Fibroblast of skin of scalp (primary cell): ENCODE measurements around the gene KLF1. TPM values are rescaled to one million over a fixed set of nuclear protein-coding genes. Genes with fewer than 3 reads are reported as not detected.
"Not testable (repeated sequence)": the region's sequence is repeated elsewhere in the genome, so short reads cannot be mapped to it uniquely, and the experiment has no call there.

Experiments used
- DNase-seq: peaks from one replicate; pipeline ENCODE4 v3.0.0-alpha.2; 2013
- polyA plus RNA-seq, 2 experiments: library from polyadenylated mRNA; unstranded; fragments of 120-200 nt; gene quantifications; one replicate each; pipeline ENCODE4 v1.2.1, GENCODE V29; 2013; ENCODE audit not compliant: insufficient read length in 2 of 2

KLF1 gene
- polyA plus RNA-seq (2013, experiment 1 of 2; ENCODE audit: insufficient read length) = not detected
- polyA plus RNA-seq (2013, experiment 2 of 2; ENCODE audit: insufficient read length) = 0.30 TPM

DNA sequence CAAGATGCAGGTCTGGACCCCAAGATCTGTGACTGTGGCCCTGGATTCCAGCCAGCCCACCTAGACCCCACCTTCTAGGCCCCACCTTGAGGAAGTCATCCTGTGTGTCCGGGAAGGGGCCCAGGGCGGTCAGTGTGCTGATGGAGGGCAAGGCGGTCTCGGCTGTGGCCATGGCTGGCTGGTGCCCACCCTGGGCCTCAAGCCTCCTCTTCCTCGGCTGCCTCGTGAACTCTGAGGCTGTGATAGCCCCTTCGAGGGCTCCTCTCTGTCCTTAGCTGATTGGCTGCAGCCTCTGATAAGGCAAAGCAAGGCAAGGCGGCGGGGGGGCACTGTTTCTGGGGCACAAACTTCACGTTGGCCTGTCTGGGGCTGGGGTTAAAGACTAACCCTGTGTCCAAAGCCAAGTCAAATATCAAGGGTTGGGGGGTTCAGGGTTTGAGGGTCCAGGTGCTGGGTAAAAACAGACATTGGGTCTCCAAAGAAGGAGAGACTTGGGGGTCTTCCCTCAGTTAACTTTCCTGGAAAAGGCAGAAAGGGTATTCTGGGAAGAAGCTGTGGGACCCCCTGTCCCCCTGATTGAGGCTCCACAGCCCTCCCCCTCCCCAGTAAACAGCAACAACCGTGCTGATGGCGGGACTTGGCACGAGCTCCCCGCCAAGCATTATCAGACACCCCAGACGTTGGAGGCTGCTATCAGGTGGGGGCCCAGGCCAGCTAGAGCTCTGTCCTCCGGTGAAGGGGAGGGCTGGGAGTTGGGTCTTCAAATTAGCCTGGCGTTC is at the start of gene KLF1:
Gene KLF1, minus strand, starts transcription at position 233 of the 779 bp plus-strand sequence. Its CDS starts 61 bp downstream, at position 172.
- no peak for DNase-seq

DNA sequence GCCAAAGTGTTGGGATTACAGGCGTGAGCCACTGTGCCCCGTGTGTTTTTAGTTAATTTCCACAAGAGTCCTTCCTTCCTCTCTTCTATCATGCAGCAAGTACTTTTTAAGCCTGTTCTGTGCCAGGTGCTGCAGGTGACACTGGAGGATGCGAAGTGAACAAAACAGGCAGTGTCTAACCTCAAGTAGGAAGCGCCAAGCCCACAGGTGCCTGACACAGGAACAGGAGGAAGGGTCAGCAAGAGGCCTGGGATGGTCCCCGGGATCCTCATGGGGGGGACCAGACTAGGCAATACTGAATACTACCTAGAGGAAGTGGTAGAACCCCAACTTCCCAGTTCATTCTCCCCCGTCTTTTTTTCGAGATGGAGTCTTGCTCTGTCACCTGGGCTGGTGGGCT is 49.6 kb upstream of the KLF1 start:
- no peak for DNase-seq

DNA sequence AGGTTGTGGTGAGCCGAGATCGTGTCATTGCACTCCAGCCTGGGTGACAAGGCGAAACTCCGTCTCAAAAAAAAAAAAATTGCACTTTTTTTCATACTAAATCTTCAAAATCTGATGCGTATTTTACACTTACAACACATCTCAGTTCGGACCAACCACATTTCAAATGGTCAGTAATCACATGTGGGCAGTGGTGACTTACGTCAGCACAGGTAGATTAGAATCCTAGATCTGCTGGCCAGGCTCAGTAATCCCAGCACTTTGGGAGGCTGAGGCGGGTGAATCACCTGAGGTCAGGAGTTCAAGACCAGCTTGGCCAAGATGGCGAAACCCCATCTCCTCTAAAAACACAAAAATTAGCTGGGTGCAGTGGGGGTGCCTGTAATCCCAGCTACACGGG is 48.1 kb upstream of the KLF1 start:
- no peak for DNase-seq

DNA sequence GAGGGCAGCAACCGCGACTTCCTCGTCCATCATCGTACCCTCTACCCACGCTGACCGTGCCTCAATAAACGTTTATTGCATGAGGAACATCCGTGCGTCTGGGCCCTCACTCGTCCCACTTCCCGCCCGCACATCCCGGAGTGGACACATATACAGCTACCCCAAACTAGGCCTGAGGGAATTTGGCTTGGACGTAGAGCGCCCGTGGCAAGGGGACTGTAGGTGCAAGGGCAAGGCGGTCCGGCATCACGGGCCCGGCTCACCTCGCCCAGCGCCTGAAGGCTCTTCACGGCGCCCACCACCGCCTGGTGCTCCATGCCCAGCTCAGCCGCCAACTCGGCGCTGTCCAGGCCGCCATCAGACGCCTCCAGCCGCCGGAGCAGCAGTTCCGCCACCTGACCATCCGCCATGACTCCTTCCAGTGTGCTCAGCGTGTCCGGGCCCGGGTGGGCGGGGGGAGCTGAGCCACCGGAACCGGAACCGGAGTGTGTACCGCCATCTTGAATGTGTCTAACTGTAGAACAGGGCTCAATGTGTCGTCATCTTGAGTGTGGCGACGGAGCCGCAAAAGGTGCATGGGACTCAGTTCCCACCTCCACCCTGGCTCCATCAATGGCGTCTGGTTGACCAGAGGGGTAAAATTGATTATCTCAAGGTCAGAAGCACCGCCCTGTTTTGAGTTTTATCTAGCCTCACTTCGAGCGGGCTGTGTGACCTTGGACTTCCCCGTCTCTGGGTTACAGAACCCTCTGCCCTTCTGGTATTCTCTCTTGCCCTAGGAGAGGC is 46.5 kb upstream of the KLF1 start, which contains the start of gene FARSA:
Gene FARSA, minus strand, starts transcription at position 425 of the 786 bp plus-strand sequence. Its CDS starts 15 bp downstream, at position 410.
- DNase-seq = peak; percentile 90

DNA sequence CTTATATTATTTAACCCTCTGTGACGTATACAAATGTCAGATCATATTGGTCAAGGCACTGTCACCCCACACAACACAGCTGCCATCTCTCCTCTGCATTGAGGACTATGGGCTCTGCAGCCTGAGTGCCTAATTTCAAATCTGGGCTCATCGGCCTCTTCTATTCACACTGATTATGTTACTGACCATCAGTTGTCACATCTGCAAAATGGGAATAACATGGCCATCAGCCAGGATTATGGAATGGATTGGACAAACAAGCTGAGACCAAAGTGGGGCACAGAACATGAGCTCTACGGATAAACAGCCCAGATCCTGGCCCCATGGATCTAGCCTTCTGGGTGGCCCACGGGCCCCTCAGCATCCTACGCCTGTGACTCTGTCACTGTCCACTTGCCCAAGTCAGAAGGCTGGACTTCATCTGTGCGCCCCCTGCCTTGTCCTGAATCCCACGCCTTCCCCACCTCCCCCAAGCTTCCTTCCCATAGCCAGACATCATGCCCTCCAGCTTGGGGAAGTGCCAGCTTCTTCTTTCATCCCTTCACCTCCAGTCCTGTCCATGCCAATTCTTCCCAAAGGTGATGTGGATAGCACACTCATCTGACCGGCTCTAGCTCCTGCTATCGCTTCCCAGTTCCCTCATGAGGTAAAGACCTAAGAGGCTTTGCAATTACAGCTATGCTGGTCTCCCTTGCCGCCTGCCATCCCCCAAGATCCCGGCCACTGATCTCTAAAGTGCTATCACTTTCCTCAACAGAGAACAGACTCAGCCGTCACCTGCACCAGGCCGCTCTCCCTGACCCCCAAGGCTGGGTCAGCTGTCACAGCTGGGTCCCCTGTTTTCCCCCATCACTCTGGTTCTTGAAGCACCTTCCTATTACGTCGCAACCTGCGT is 45.6 kb upstream of the KLF1 start:
- DNase-seq = no peak

DNA sequence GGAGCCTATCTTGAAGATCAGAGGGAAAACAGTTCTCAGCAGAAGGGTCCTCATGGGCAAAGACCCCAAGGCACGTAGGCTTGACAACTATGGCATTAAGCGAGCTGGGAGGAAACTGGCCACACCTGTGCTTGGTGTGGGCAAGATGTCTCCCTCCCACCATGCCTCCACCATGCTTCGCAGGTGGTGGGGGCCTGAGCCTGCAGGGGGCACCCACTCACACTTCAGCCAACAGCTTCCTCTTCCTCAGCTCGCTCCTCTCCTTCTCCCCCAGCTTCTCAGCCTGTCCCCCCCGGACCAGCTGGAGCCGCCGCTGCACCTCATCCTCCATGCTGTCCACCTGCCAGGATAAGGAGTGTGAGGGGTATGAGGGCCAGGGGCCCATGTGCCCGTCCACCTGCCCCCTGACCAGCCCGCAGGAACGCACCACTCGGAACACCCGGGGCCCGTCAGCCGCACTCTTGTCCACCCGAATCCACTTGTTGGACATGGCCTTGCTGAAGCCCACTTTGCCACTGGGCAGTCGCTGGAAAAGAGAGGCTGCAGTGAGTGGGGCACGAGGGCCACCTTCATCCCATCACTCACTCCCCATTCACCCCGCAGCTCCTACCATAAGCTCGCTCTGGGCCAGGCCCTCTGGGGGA is 43.1 kb upstream of the KLF1 start:
- no peak for DNase-seq

DNA sequence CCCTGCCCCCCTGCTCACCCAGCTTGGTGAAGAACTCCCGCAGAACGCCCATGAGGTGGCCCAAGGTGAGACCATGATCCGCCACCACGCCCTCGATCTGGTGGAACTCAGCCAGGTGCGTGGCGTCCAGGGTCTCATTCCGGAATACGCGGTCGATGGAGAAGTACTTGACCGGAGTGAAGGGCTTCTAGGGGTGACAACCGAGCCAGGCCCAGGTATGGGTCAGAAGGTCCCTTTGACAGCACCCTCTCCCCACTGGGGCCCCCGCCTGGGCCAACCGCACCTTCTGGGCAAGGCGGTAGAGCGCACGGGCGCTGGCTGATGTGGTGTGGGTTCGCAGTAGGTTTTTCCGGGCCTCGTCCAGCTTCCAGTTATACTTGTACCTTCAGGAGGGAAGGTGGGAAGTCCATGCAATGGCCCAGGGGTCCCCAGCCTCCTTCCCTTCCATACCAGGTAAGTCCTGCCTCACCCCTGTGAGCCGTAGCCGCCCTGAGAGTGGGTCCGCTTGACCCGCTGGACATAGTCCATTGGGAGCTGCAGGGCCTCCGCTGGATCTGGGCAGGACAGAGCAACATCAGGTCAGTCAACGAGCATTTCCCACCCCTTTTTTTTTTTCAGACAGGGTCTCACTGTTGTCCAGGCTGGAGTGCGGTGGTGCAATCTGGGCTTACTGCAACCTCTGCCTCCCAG is 37.8 kb upstream of the KLF1 start:
- DNase-seq = no peak

DNA sequence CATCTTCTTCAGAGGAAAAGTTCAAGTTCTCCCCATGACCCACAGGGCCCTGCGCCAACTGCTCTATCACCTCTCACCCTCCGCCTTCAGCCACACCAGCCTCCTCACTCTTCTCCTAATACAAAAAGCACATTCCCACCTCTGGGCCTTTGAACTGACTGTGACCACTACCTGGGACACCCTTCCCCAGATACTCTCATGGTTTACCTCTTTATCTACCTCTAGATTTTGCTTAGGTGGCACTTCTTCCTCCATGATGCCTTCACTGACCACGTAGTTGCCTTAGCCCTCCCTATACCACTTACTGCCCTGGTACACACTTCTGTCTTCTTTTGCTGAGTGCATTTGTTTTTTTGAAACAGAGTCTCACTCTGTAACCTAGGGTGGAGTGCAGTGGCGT is 36.0 kb upstream of the KLF1 start:
- DNase-seq = no peak

DNA sequence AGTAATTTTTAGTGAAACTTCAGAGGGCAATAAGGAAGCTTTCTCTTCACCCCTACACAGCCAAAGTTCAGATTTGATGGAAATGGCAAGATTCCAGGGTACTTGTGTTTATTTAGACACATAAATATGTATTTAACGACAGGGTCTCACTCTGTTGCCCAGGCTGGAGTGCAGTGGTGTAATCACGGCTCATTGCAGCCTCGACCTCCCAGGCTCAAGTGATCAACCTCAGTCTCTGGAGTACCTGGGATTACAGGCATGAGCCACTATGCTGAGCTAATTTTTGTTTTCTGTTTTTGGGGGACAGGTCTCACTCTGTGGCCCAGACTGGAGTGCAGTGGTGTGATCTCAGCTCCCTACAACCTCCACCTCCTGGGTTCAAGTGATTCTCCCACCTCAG is 34.0 kb upstream of the KLF1 start:
- no peak for DNase-seq

DNA sequence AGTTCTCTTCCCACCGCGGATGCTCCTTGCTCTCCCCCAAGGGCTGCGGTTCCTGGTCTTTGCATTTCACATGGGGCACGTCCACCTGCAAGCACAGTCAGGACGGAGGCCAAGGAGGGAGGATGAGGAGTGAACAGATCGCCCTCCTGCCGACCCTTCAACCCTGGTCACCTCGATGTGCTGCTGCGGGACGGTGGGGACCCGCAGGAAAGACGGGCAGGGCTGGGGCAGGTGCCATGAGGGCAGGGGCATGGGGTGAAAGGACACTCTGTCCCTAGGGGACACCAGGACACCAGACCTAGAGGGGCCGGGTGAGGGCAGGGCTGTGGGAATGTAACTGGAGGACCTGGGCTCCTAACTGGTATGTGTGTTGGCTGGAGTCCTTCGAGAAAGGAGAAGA is 31.3 kb upstream of the KLF1 start:
- DNase-seq = no peak

DNA sequence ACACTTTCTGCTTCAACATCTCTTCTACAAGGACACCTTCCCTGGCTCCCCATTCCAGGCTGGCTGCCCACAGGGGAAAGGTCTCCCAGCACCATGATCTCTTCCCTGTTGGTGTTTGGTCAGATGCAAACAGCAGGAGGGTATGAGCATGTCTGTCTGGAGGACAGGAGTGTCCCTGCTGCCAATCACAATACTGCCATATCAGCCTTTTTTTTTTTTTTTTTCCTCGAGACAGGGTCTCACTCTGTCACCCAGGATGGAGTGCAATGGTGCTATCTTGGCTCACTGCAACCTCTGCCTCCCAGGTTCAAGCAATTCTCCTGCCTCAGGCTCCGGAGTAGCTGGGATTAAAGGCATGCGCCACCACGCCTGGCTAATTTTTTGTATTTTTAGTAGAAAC is 28.9 kb upstream of the KLF1 start:
- not testable (repeated sequence) for DNase-seq

DNA sequence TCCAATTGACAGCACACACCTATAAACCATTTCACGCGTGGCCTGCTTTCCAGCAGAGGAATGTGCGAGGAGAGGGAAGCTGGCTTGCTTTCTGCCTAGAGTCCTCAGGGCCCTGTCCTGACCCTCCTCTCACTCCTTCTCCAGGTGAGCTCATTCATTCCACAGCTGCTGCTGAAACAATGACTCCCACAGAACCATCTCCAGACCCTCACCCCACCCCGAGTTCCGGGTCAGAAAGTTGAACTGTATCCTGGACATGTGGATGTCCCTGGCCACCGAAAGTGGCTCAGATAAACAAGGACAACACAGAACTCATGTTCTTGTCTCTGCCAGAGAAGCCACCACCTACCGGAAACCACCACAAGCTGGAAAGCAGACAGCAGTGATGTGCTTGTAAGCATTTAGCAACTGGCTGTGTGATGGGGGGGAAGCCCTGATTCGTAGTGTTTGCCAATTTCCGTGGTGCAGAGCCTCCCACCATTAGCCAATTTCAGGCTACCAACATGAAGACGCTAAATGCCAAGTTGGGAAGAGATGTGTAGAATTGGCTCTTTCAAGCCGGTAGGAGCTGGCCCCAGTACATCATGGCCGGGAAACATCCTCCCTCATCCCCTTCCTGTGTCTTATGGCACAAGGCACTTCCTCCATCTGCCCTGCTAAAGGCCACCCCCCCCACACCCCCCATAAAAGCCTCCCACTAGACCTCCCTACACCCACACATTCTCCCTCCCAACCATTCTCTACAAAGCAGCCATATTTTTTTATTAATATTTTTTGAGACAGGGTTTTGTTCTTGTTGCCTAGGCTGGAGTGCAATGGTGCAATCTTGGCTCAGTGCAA is 27.1 kb upstream of the KLF1 start:
- DNase-seq = peak; percentile 26

DNA sequence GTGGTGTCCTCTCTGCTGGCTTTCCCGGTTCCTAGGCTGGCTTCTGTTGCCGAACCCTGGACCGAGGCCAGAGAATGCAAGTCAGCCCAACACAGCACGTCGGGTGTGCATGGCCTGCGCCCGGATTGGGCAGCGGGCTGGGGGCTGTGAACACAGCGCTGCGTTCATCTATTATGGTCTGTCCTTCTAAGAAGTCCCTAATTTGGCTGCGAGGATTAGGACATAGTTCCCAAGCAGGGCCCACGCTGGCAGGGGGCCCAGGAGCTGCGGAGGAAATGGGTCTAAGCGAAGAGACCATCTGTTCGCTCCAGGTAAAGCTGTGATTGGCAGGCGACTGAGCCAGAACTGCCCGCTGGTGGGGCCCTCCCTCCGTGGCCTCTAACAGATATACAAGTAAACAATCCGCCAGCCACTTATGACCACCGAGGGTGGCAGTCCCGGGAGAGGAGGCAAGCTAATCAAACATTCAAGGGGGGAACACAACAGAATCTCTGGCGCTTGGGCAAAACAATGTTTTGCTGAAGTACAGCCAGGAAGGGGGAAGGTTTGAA is 26.1 kb upstream of the KLF1 start:
- peak; percentile 69 for DNase-seq

DNA sequence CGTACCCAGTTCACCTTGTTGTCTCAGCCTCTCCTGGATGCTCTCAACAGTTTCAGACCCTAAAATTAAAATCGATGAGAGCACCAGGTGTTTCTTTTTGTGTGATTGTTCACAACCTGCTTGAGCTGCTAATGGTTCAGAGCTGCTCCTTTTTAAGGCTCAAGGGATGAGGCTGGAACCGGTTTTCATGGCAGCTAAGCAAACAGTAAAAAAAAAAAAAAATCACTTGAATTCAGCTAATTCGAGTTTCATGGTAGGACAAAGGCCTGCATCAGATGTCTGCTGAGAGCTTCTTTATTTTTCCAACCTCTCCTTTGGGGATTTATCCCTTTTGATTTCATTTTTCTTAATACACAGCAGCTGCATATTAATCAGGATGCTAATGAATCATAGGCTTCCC is 25.6 kb upstream of the KLF1 start:
- DNase-seq = no peak

DNA sequence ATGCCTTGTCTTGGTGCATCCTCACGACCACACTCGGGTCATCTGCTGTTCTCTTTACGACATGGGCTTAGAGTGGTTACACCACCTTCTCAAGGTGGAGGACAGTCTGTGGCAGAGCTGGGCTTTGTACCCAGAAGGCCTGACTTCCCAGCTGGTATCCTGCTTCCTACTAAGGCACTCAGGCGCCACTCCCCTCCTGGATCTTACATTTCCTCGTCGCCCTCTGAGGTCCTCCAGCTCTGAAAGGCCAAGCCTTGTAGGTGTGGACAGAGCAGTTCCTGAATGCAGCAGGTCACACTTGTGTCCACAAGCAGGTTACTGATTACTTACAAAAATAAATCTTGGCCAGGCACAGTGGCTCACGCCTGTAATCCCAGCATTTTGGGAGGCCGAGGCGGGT is 20.2 kb upstream of the KLF1 start:
- no peak for DNase-seq

DNA sequence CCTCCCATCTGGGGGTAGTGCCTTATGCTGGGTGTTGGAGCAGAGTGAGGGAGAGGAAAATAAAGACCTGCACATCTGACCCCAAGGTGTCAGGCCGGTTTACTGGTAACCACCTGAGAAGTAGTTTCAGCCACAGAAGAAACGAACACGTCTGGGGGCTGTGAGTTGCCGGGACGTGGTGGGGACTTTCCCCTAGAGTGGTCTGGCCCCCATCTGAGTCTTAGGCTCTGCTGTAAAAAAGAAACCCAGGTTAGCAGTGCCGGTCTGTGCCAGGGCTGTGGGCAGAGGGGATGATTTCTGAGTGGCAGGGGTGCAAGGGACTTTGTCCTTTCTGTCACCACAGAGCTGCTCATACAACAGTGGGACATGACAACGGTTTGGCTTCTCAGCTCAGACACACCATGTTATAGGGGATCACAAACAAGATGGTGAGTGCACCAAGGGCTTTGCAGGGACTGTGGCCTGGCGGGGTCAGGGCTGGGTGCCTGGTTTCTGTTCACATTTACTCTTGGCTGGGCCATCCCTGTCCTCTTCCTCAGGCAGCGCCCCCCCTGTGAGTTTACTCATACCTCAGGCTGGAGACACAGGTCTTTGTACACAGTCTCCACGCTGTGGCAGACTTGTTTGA is 13.0 kb upstream of the KLF1 start:
- no peak for DNase-seq

DNA sequence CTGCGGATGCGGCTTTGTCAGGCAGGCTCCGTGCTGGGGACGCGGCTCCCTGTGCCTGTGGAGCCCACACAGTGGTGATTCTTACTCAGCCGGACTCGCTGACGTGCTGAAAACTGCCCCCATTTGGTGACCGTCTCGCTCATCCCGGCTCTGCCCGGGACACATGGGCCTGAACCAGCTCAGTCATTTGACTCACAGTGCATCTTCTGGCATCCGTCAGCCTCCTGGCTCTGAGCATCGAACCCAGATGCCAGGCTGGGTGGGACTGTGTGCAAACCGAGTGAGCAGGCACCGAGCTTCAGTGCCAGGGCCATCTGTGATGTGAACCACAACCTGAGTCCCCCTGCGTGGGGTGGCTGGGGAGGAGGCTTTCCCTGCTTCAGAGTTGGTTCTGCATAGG is 9.5 kb upstream of the KLF1 start:
- DNase-seq = no peak

DNA sequence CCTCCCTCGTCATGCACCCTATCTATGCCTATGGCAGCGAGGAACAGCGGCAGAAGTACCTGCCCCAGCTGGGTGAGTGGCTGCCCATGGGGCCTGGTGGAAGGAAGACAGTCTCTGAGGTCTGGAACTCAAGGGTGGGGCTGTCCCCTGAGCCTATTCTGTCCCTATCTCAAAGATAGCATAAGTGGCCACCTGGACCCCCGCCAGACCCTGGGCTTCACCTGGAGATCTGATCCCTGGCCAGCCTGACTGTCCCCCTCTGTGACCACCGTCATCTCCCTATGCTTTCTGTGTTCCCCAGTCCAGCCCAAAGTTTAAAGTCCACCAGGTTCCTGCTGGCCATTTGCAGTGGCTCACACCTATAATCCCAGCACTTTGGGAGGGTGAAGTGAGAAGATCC is 6.6 kb upstream of the KLF1 start:
- no peak for DNase-seq

DNA sequence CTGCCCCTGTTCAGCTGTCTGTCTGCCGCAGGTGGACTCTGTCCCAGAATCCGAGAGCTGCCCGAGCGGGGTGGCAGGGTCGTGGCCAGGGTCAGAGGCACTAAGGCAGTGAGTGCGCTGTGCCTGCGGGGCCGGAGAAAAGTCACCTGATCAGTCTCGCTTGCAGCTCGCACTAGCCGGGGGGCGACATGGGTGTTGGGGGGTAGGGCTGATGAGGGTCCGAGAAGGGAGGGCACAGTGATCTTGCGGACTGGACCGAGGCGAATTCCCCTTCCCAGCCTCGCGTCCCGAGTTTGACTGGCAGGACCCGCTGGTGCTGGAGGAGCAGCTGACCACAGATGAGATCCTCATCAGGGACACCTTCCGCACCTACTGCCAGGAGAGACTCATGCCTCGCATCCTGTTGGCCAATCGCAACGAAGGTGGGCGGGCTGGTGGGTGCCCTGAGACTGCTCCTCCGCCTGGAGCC is 4.6 kb upstream of the KLF1 start:
- no peak for DNase-seq
